CD4-positive, alpha-beta memory T cell (primary cell): ENCODE measurements around the gene NDUFS6. TPM values are rescaled to one million over a fixed set of nuclear protein-coding genes. Genes with fewer than 3 reads are reported as not detected.
A peak's percentile ranks its signal among the peaks of the same experiment; 100 is the strongest.

Experiments used
- CTCF ChIA-PET: fragments of 350-600 bp; sonication (Branson Sonifier 250); formaldehyde crosslinking; loops from one replicate; lab custom pipeline; 2021; ENCODE audit warnings: inconsistent platforms; ENCODE audit not compliant: partially characterized antibody; lab: Charles Lee
- POLR2A ChIA-PET: fragments of 350-600 bp; sonication (Branson Sonifier 250); formaldehyde crosslinking; loops from one replicate; lab custom pipeline; 2021; ENCODE audit not compliant: partially characterized antibody; lab: Charles Lee
- DNase-seq, 5 donors: peaks; one replicate each; pipeline versions ENCODE4 v3.0.0 to v3.0.0-alpha.2; 2020 to 2022; ENCODE audit warnings: mixed read lengths in 1 of 5
- H3K27ac ChIP-seq: one replicate; pipeline ENCODE4 v1.7.0; 2013; ENCODE audit warnings: low read depth, low read length
- H3K27me3 ChIP-seq: 2 replicates; pipeline ENCODE4 v1.7.0; 2013; ENCODE audit warnings: mild to moderate bottlenecking, low read length, moderate library complexity; ENCODE audit not compliant: insufficient read depth
- H3K36me3 ChIP-seq: 2 replicates; pipeline ENCODE4 v1.7.0; 2013; ENCODE audit warnings: mild to moderate bottlenecking, low read length, moderate library complexity; ENCODE audit not compliant: insufficient read depth
- H3K4me1 ChIP-seq: 2 replicates; pipeline ENCODE4 v1.7.0; 2013; ENCODE audit warnings: mild to moderate bottlenecking, low read length, moderate library complexity; ENCODE audit not compliant: insufficient read depth
- H3K4me3 ChIP-seq, 2 donors: one replicate each; pipeline ENCODE4 v1.7.0; 2013; ENCODE audit warnings: low read length in 2 of 2, mild to moderate bottlenecking in 1 of 2
- H3K9me3 ChIP-seq, 2 donors: one replicate each; pipeline ENCODE4 v1.7.0; 2013; ENCODE audit warnings: low read length in 2 of 2, control low read depth in 1 of 2; ENCODE audit not compliant: control insufficient read depth in 1 of 2
- H3K27ac Mint-ChIP-seq, 7 donors: one replicate each; pipeline ENCODE4 v1.8.0; 2020 to 2021; ENCODE audit warnings: mixed read lengths in 7 of 7, mild to moderate bottlenecking in 6 of 7, inconsistent platforms in 3 of 7, moderate library complexity in 3 of 7
- H3K27me3 Mint-ChIP-seq, 2 donors: one replicate each; pipeline ENCODE4 v1.8.0; 2020 to 2021; ENCODE audit warnings: mixed read lengths in 2 of 2
- H3K36me3 Mint-ChIP-seq, 2 donors: one replicate each; pipeline ENCODE4 v1.8.0; 2020 to 2021; ENCODE audit warnings: mixed read lengths in 2 of 2, inconsistent platforms in 1 of 2, mild to moderate bottlenecking in 1 of 2
- H3K4me1 Mint-ChIP-seq, 4 donors: one replicate each; pipeline ENCODE4 v1.8.0; 2020 to 2021; ENCODE audit warnings: mixed read lengths in 4 of 4, mild to moderate bottlenecking in 1 of 4
- H3K4me3 Mint-ChIP-seq, 8 donors: one replicate each; pipeline ENCODE4 v1.8.0; 2020 to 2021; ENCODE audit warnings: mixed read lengths in 8 of 8, mild to moderate bottlenecking in 7 of 8, moderate library complexity in 6 of 8, inconsistent platforms in 3 of 8
- H3K9me3 Mint-ChIP-seq, 8 donors: one replicate each; pipeline ENCODE4 v1.8.0; 2020 to 2021; ENCODE audit warnings: mixed read lengths in 8 of 8, mild to moderate bottlenecking in 5 of 8, inconsistent platforms in 3 of 8, moderate library complexity in 1 of 8
- intact Hi-C: fragments of 100-400 bp; cut with micrococcal nuclease; formaldehyde crosslinking; loops from one replicate; pipeline ENCODE4 v1.15.1; 2023
- polyA plus RNA-seq, 2 donors: library from polyadenylated mRNA; unstranded; fragments of 300-500 nt; fragmentation: Illumina TruSeq; gene quantifications; one replicate each; pipeline ENCODE4 v1.2.3, GENCODE V29; 2021
- total RNA-seq, 2 experiments: library from RNA; stranded (reverse); gene quantifications; one replicate each; pipeline ENCODE4 v1.2.3, GENCODE V29; 2021

Gene NDUFS6
- total and polyA plus RNA-seq, 4 experiments from 2014 or later, result 14.4 to 79.0 (median 38.5) TPM

- Mint-ChIP-seq H3K9me3 (peaks cover 0 to 11% (median 7%) of the 10 kb centered on the region in 8 donors), H3K27ac (no peak overlapping the region), H3K4me3 (no peak overlapping the region), H3K36me3 (peaks cover 0 to 7% of the 10 kb centered on the region in 2 donors), H3K27me3 (peaks cover 9 to 20% of the 10 kb centered on the region in 2 donors), H3K4me1 (no peaks in the 10 kb centered on the region)
- POLR2A ChIA-PET, result no interaction called here
- CTCF ChIA-PET, result interaction anchor here (0.8 to 2.6 kb wide), 7 partner anchors 11 to 278 kb away, joined by 3 to 16 read pairs (median 4); no protein-coding TSS in a partner anchor
- intact Hi-C loops, result no loop called here
- Histone ChIP-seq H3K4me1 (no peaks in the 10 kb centered on the region), H3K9me3 (no peaks in the 10 kb centered on the region), H3K27ac (no peak overlapping the region), H3K36me3 (no peaks in the 10 kb centered on the region), H3K27me3 (no peaks in the 10 kb centered on the region), H3K4me3 (no peak overlapping the region)
- no peak for DNase-seq
These were observed 38.9 kb upstream of the NDUFS6 start for GRCh38 chr5:1762121-1762882.

GRCh38 chr5:1762883-1763547 is 38.2 kb upstream of the NDUFS6 start:
- intact Hi-C loops, result loop anchor here (1.0 kb wide), 1 partner anchor 275 kb away; no protein-coding TSS in a partner anchor
- peaks cover 0 to 7% of the 10 kb centered on the region in 2 donors for H3K36me3 Mint-ChIP-seq
- Histone ChIP-seq H3K27ac (no peak overlapping the region), H3K9me3 (no peaks in the 10 kb centered on the region), H3K4me3 (no peak overlapping the region), H3K36me3 (no peaks in the 10 kb centered on the region), H3K27me3 (no peaks in the 10 kb centered on the region), H3K4me1 (no peaks in the 10 kb centered on the region)
- H3K4me3 Mint-ChIP-seq, result no peak overlapping the region
- no peaks in the 10 kb centered on the region for H3K4me1 Mint-ChIP-seq
- peaks cover 9 to 20% of the 10 kb centered on the region in 2 donors for H3K27me3 Mint-ChIP-seq
- H3K9me3 Mint-ChIP-seq, result peaks cover 0 to 10% (median 7%) of the 10 kb centered on the region in 8 donors
- H3K27ac Mint-ChIP-seq, result no peak overlapping the region
- ChIA-PET POLR2A (interaction anchor here (0.7 kb wide), 1 partner anchor 38 kb away, joined by 3 read pairs; no protein-coding TSS in a partner anchor), CTCF (interaction anchor here (0.7 to 2.6 kb wide), 10 partner anchors 10 to 280 kb away, joined by 3 to 16 read pairs (median 4); no protein-coding TSS in a partner anchor)
- no peak for DNase-seq

GRCh38 chr5:1763548-1763911 is 37.7 kb upstream of the NDUFS6 start:
- Histone ChIP-seq H3K27me3 (no peaks in the 10 kb centered on the region), H3K9me3 (no peaks in the 10 kb centered on the region), H3K4me3 (no peak overlapping the region), H3K4me1 (no peaks in the 10 kb centered on the region), H3K36me3 (no peaks in the 10 kb centered on the region), H3K27ac (no peak overlapping the region)
- Mint-ChIP-seq H3K4me3 (no peak overlapping the region), H3K27ac (no peak overlapping the region), H3K9me3 (peaks cover 0 to 5% (median 3%) of the 10 kb centered on the region in 8 donors), H3K27me3 (peaks cover 9 to 20% of the 10 kb centered on the region in 2 donors), H3K4me1 (no peaks in the 10 kb centered on the region), H3K36me3 (peaks cover 0 to 4% of the 10 kb centered on the region in 2 donors)
- ChIA-PET CTCF (interaction anchor here (0.7 to 2.6 kb wide), 10 partner anchors 10 to 279 kb away, joined by 3 to 16 read pairs (median 4); no protein-coding TSS in a partner anchor), POLR2A (interaction anchor here (0.7 kb wide), 1 partner anchor 37 kb away, joined by 3 read pairs; no protein-coding TSS in a partner anchor)
- DNase-seq, result peak in 4 of 5 donors; percentile 12 to 30 (median 24)
- intact Hi-C loops, result loop anchor here (1.0 kb wide), 1 partner anchor 275 kb away; no protein-coding TSS in a partner anchor

GRCh38 chr5:1763960-1764605 is 37.1 kb upstream of the NDUFS6 start:
- intact Hi-C loops, result loop anchor here (1.0 kb wide), 1 partner anchor 274 kb away; no protein-coding TSS in a partner anchor
- H3K27me3 Mint-ChIP-seq, result peaks cover 9 to 20% of the 10 kb centered on the region in 2 donors
- H3K9me3 Mint-ChIP-seq, result no peaks in the 10 kb centered on the region
- Histone ChIP-seq H3K27me3 (no peaks in the 10 kb centered on the region), H3K9me3 (no peaks in the 10 kb centered on the region), H3K4me1 (no peaks in the 10 kb centered on the region), H3K27ac (no peak overlapping the region), H3K4me3 (no peak overlapping the region), H3K36me3 (no peaks in the 10 kb centered on the region)
- H3K36me3 Mint-ChIP-seq, result no peaks in the 10 kb centered on the region
- ChIA-PET CTCF (interaction anchor here (0.7 to 2.6 kb wide), 9 partner anchors 9 to 279 kb away, joined by 3 to 16 read pairs (median 4); no protein-coding TSS in a partner anchor), POLR2A (no interaction called here)
- no peaks in the 10 kb centered on the region for H3K4me1 Mint-ChIP-seq
- no peak overlapping the region for H3K4me3 Mint-ChIP-seq
- no peak for DNase-seq
- no peak overlapping the region for H3K27ac Mint-ChIP-seq

GRCh38 chr5:1764606-1764960 is 36.6 kb upstream of the NDUFS6 start:
- Histone ChIP-seq H3K27ac (no peak overlapping the region), H3K4me1 (no peaks in the 10 kb centered on the region), H3K9me3 (no peaks in the 10 kb centered on the region), H3K4me3 (no peak overlapping the region), H3K36me3 (no peaks in the 10 kb centered on the region), H3K27me3 (no peaks in the 10 kb centered on the region)
- Mint-ChIP-seq H3K27ac (peak overlapping the region in 1 of 7 donors; percentile 52), H3K9me3 (no peaks in the 10 kb centered on the region), H3K4me1 (no peaks in the 10 kb centered on the region), H3K36me3 (no peaks in the 10 kb centered on the region), H3K27me3 (peaks cover 9 to 20% of the 10 kb centered on the region in 2 donors), H3K4me3 (no peak overlapping the region)
- no peak for DNase-seq
- POLR2A ChIA-PET, result no interaction called here
- intact Hi-C loops, result no loop called here
- CTCF ChIA-PET, result interaction anchor here (1.2 to 2.6 kb wide), 4 partner anchors 12 to 275 kb away, joined by 3 to 16 read pairs (median 6); no protein-coding TSS in a partner anchor

GRCh38 chr5:1765141-1765879 is 35.9 kb upstream of the NDUFS6 start:
- Mint-ChIP-seq H3K27me3 (peaks cover 9 to 20% of the 10 kb centered on the region in 2 donors), H3K27ac (no peak overlapping the region), H3K4me3 (no peak overlapping the region), H3K36me3 (no peaks in the 10 kb centered on the region), H3K9me3 (no peaks in the 10 kb centered on the region), H3K4me1 (no peaks in the 10 kb centered on the region)
- no peak for DNase-seq
- CTCF ChIA-PET, result interaction anchor here (1.2 kb wide), 1 partner anchor 274 kb away, joined by 3 read pairs; no protein-coding TSS in a partner anchor
- no peaks in the 10 kb centered on the region for H3K36me3 ChIP-seq
- POLR2A ChIA-PET, result no interaction called here
- H3K4me1 ChIP-seq, result no peaks in the 10 kb centered on the region
- no peak overlapping the region for H3K4me3 ChIP-seq
- no peaks in the 10 kb centered on the region for H3K9me3 ChIP-seq
- no peak overlapping the region for H3K27ac ChIP-seq
- no peaks in the 10 kb centered on the region for H3K27me3 ChIP-seq
- intact Hi-C loops, result no loop called here
